ENCODE data around the gene SH3GL3. TPM values are rescaled to one million over a fixed set of nuclear protein-coding genes. Genes with fewer than 3 reads are reported as not detected.

Gene SH3GL3
- total RNA-seq, 1 experiment from 2014 or later: not detected

DNA sequence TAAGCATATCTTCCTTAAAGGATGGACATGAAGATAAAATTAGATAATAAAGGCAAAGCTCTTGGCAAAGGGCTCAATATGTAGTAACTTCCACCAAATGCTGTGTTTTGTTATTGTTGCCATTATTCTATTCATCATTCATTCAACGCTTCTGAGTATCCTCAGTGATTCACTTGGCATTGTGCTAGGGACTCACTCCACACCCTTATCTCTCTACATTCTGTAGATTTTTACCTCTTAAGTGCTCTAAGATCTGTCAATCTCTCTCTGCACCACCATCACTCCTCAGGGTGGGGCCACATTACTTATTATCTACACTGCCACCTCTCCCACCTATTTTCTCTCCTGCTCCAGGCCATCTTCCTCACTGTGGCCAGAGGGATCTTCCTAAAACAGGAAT, 51.2 kb downstream of the SH3GL3 start:
- no peaks in the 10 kb centered on the region for H3K79me2 ChIP-seq (ENCODE audit: low read length)
- H3K9me2 ChIP-seq (replicated peaks; ENCODE audit: insufficient read depth, low read length): no peaks in the 10 kb centered on the region
- H2AFZ ChIP-seq (ENCODE audit: low read length): no peak overlapping the region
- no peak overlapping the region for H3K4me3 ChIP-seq (ENCODE audit: low read length)
- H3K4me1 ChIP-seq (ENCODE audit: low read length): no peaks in the 10 kb centered on the region
- H4K20me1 ChIP-seq (ENCODE audit: insufficient read depth, low read depth, low read length): no peaks in the 10 kb centered on the region
- no peaks in the 10 kb centered on the region for H3K36me3 ChIP-seq (ENCODE audit: insufficient read depth, low read length)
- no peak overlapping the region for H3K9ac ChIP-seq (ENCODE audit: low read length)
- no peak for DNase-seq
- H3K27me3 ChIP-seq (ENCODE audit: low read length): no peaks in the 10 kb centered on the region
- H3K9me3 ChIP-seq (ENCODE audit: low read length): no peaks in the 10 kb centered on the region
- H3K27ac ChIP-seq (ENCODE audit: low read length): no peak overlapping the region
- no peak overlapping the region for H3K4me2 ChIP-seq (ENCODE audit: low read depth, low read length, poor library complexity, severe bottlenecking)

DNA sequence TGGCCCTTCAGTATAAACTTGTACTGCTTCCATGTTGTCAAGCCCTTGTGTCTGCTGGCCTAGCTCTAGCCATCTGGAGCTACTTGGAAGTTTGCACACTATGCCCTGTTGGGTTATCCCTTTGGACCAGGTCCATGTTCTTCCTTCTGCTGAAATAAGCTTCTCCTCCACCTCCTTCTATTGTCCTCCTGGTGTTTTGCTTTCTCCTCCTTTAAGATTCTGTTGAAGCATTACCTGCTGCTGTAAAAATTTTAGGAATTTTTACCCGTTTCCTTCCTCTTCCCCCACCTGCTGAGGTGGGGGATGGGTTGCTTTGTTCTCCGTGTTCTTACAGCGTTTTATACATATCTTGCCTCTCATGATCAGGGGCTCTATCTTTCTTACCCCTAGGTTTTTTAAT, 51.7 kb downstream of the SH3GL3 start:
- H3K4me2 ChIP-seq (ENCODE audit: low read depth, low read length, poor library complexity, severe bottlenecking): no peak overlapping the region
- H3K4me3 ChIP-seq (ENCODE audit: low read length): no peak overlapping the region

DNA sequence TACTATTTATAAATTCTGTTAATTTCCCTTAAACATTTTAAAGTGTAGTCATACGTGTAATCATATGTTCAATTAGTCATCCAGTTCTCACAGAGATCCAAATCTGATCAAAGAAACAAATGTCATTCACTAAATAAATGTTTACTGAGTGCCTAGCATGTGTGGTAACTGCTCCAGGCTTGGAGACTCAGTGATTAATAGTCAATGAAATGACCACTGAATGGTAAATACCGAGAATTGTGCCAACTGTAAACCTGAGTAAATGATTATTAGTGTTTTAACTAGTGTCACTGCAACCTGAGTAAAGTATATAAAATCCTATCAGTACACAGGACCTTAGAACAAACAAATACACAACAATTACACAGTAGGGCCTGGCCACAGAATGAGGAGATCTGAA, 52.3 kb downstream of the SH3GL3 start:
- Histone ChIP-seq H3K9me3 (ENCODE audit: low read length) (no peaks in the 10 kb centered on the region), H3K4me3 (ENCODE audit: low read length) (no peak overlapping the region), H3K27me3 (ENCODE audit: low read length) (no peaks in the 10 kb centered on the region), H3K27ac (ENCODE audit: low read length) (no peak overlapping the region), H3K9ac (ENCODE audit: low read length) (no peak overlapping the region), H3K4me1 (ENCODE audit: low read length) (no peaks in the 10 kb centered on the region), H4K20me1 (ENCODE audit: insufficient read depth, low read depth, low read length) (no peaks in the 10 kb centered on the region), H3K9me2 (replicated peaks; ENCODE audit: insufficient read depth, low read length) (no peaks in the 10 kb centered on the region), H2AFZ (ENCODE audit: low read length) (no peak overlapping the region), H3K79me2 (ENCODE audit: low read length) (no peaks in the 10 kb centered on the region), H3K36me3 (ENCODE audit: insufficient read depth, low read length) (no peaks in the 10 kb centered on the region), H3K4me2 (ENCODE audit: low read depth, low read length, poor library complexity, severe bottlenecking) (no peak overlapping the region)
- DNase-seq: no peak

More for the DNA sequence above, 51.7 kb downstream of the SH3GL3 start:
- Histone ChIP-seq H3K4me1 (ENCODE audit: low read length) (no peaks in the 10 kb centered on the region), H3K36me3 (ENCODE audit: insufficient read depth, low read length) (no peaks in the 10 kb centered on the region), H3K9ac (ENCODE audit: low read length) (no peak overlapping the region), H4K20me1 (ENCODE audit: insufficient read depth, low read depth, low read length) (no peaks in the 10 kb centered on the region), H3K79me2 (ENCODE audit: low read length) (no peaks in the 10 kb centered on the region), H3K27me3 (ENCODE audit: low read length) (no peaks in the 10 kb centered on the region), H2AFZ (ENCODE audit: low read length) (no peak overlapping the region), H3K9me2 (replicated peaks; ENCODE audit: insufficient read depth, low read length) (no peaks in the 10 kb centered on the region), H3K9me3 (ENCODE audit: low read length) (no peaks in the 10 kb centered on the region), H3K27ac (ENCODE audit: low read length) (no peak overlapping the region)
- no peak for DNase-seq

DNA sequence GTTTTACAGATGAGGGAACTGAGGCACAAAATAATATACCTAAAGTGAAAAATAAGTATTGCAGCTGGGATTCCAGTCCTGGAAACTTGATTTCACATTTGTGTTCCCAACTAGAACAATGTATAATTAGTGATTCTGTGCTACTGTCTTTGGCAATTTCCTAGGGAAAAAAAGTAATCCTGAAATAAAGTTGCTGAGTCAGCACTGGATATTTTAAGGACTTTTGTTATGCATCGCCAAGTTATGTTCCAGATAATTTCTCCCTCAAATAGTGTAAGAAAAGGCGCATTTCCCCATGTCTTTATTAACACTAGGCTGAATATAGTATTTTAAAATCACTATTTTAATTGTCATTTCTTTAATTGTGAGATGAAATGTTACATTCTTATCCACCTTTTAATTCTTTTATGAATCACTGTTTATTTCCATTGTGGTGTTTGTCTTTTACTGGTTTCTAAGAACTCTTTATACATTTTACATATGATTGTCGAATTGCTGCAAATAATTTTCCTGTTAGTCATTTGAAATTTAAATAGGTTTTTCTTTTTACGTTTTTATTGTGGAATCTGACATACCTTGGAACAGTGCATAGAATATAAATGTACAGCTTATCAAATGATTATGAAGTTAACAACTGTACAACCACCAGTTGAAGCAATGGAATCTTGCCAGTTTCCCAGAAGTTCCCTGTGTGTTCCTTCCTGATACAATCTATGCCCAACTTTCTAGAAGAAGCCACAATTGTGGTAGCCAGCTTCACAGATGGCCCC, 56.6 kb downstream of the SH3GL3 start:
- no peaks in the 10 kb centered on the region for H3K9me3 ChIP-seq (ENCODE audit: low read length)
- no peaks in the 10 kb centered on the region for H3K36me3 ChIP-seq (ENCODE audit: insufficient read depth, low read length)
- no peak for DNase-seq
- H4K20me1 ChIP-seq (ENCODE audit: insufficient read depth, low read depth, low read length): no peaks in the 10 kb centered on the region
- no peak overlapping the region for H3K9ac ChIP-seq (ENCODE audit: low read length)
- no peak overlapping the region for H3K4me3 ChIP-seq (ENCODE audit: low read length)
- H3K79me2 ChIP-seq (ENCODE audit: low read length): no peaks in the 10 kb centered on the region
- H3K27ac ChIP-seq (ENCODE audit: low read length): no peak overlapping the region
- H3K4me2 ChIP-seq (ENCODE audit: low read depth, low read length, poor library complexity, severe bottlenecking): no peak overlapping the region
- no peaks in the 10 kb centered on the region for H3K4me1 ChIP-seq (ENCODE audit: low read length)
- H3K27me3 ChIP-seq (ENCODE audit: low read length): no peaks in the 10 kb centered on the region
- no peak overlapping the region for H2AFZ ChIP-seq (ENCODE audit: low read length)
- H3K9me2 ChIP-seq (replicated peaks; ENCODE audit: insufficient read depth, low read length): no peaks in the 10 kb centered on the region

DNA sequence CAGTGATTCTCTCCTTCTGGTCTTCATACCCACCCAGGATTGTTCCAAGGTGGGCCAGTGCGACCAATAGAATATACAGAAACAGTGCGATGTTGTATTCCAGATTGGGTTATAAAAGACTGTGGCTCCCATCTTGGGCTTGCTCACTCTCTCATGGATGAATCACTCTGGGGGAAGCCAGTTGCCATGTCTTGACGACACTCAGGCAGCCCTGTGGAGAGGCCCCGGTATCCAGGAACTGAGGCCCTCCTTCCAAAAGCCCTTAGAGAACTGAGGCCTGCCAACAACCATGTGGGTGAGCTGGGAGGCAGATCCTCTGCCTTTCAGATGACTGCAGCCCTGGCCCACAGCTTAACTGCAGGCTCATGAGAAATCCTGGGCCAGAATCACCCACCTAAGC, 57.2 kb downstream of the SH3GL3 start:
- Histone ChIP-seq H2AFZ (ENCODE audit: low read length) (no peak overlapping the region), H4K20me1 (ENCODE audit: insufficient read depth, low read depth, low read length) (no peaks in the 10 kb centered on the region)

DNA sequence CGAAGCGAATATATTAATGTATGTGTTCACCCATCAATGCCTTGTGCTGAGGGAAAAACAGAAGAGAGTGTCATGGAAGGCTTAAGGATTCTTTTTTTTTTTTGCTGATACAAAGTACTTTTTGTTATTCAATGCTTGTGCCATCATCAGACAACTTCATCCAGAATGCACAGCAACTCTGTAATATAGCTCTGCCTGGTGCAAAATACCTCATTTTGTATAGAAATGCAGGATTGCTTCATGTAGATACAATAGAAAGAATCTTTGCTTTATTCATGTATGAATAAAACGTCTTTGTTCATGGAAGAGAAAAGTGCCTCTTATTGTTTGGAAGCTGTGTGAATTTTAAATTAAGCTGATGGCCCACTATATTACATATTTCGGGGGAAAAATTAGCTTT, 62.9 kb downstream of the SH3GL3 start:
- no peaks in the 10 kb centered on the region for H3K9me2 ChIP-seq (replicated peaks; ENCODE audit: insufficient read depth, low read length)
- no peaks in the 10 kb centered on the region for H3K79me2 ChIP-seq (ENCODE audit: low read length)
- no peak overlapping the region for H3K27ac ChIP-seq (ENCODE audit: low read length)
- H3K4me2 ChIP-seq (ENCODE audit: low read depth, low read length, poor library complexity, severe bottlenecking): no peak overlapping the region
- no peaks in the 10 kb centered on the region for H3K9me3 ChIP-seq (ENCODE audit: low read length)
- H2AFZ ChIP-seq (ENCODE audit: low read length): no peak overlapping the region
- no peak overlapping the region for H3K4me3 ChIP-seq (ENCODE audit: low read length)
- H3K9ac ChIP-seq (ENCODE audit: low read length): no peak overlapping the region
- no peaks in the 10 kb centered on the region for H3K36me3 ChIP-seq (ENCODE audit: insufficient read depth, low read length)
- DNase-seq: no peak
- H4K20me1 ChIP-seq (ENCODE audit: insufficient read depth, low read depth, low read length): no peaks in the 10 kb centered on the region
- no peaks in the 10 kb centered on the region; the same call in 1 of the 2 replicates for H3K27me3 ChIP-seq (ENCODE audit: low read length)
- no peaks in the 10 kb centered on the region for H3K4me1 ChIP-seq (ENCODE audit: low read length)

More for the DNA sequence above, 57.2 kb downstream of the SH3GL3 start:
- H3K9me3 ChIP-seq (ENCODE audit: low read length): no peaks in the 10 kb centered on the region
- no peaks in the 10 kb centered on the region for H3K27me3 ChIP-seq (ENCODE audit: low read length)
- no peak overlapping the region for H3K4me3 ChIP-seq (ENCODE audit: low read length)
- no peaks in the 10 kb centered on the region for H3K9me2 ChIP-seq (replicated peaks; ENCODE audit: insufficient read depth, low read length)
- no peaks in the 10 kb centered on the region for H3K4me1 ChIP-seq (ENCODE audit: low read length)
- H3K9ac ChIP-seq (ENCODE audit: low read length): no peak overlapping the region
- no peak overlapping the region for H3K4me2 ChIP-seq (ENCODE audit: low read depth, low read length, poor library complexity, severe bottlenecking)
- no peak overlapping the region for H3K27ac ChIP-seq (ENCODE audit: low read length)
- no peak for DNase-seq
- no peaks in the 10 kb centered on the region for H3K79me2 ChIP-seq (ENCODE audit: low read length)
- no peaks in the 10 kb centered on the region for H3K36me3 ChIP-seq (ENCODE audit: insufficient read depth, low read length)

DNA sequence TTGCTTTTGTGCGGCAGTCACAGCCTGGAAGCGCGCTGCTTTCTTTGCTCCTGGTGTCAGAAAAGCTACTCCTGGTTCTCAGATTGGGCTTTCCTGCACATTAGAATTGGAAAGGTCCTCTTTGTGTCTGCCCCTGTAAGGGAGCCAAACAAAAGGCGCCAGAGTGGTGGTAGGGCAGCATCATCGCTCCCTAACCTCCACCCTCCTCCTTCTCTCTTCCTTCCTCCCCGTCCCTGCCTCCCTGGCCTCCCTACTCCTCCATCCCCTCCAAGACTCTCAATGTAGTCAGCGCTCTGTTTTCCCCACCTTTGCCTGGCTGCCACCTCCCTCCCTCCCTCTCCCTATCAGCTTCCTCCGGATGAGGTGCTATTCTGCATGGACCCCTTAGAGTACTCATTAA, 65.3 kb downstream of the SH3GL3 start:
- Histone ChIP-seq H3K79me2 (ENCODE audit: low read length) (no peaks in the 10 kb centered on the region), H3K4me1 (ENCODE audit: low read length) (no peaks in the 10 kb centered on the region), H3K27ac (ENCODE audit: low read length) (no peak overlapping the region), H3K4me3 (ENCODE audit: low read length) (no peak overlapping the region), H2AFZ (ENCODE audit: low read length) (no peak overlapping the region), H3K36me3 (ENCODE audit: insufficient read depth, low read length) (no peaks in the 10 kb centered on the region), H3K9ac (ENCODE audit: low read length) (no peak overlapping the region), H3K9me2 (replicated peaks; ENCODE audit: insufficient read depth, low read length) (no peaks in the 10 kb centered on the region), H3K4me2 (ENCODE audit: low read depth, low read length, poor library complexity, severe bottlenecking) (no peak overlapping the region), H3K9me3 (ENCODE audit: low read length) (no peaks in the 10 kb centered on the region), H4K20me1 (ENCODE audit: insufficient read depth, low read depth, low read length) (no peaks in the 10 kb centered on the region), H3K27me3 (ENCODE audit: low read length) (no peaks in the 10 kb centered on the region; the same call in 1 of the 2 replicates)
- DNase-seq: no peak

DNA sequence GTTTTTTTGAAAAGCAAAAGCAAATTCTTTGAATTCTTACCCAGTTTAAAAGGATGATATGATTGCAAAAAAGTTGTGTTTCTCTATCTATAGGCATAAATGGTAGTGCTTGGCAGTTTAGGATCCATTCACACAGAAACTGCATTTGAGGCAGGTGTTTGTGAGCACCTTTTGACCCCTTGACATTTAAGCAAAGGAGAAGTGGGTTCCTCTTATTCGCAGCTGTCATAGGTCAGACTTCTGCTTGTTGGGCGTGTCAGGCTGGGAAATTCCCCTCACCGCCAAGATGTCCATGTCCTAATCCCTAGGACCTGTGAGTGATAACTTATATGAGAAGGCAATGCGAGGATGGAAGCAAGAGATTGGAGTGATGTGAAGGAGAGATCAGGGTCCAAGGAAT, 67.4 kb downstream of the SH3GL3 start:
- Histone ChIP-seq H3K4me1 (ENCODE audit: low read length) (no peaks in the 10 kb centered on the region), H3K4me2 (ENCODE audit: low read depth, low read length, poor library complexity, severe bottlenecking) (no peak overlapping the region)

More for the DNA sequence above, 67.4 kb downstream of the SH3GL3 start:
- no peaks in the 10 kb centered on the region; the same call in 1 of the 2 replicates for H3K27me3 ChIP-seq (ENCODE audit: low read length)
- no peak overlapping the region for H3K27ac ChIP-seq (ENCODE audit: low read length)
- H3K4me3 ChIP-seq (ENCODE audit: low read length): no peak overlapping the region
- no peaks in the 10 kb centered on the region for H3K9me2 ChIP-seq (replicated peaks; ENCODE audit: insufficient read depth, low read length)
- H2AFZ ChIP-seq (ENCODE audit: low read length): no peak overlapping the region
- no peak overlapping the region for H3K9ac ChIP-seq (ENCODE audit: low read length)
- H3K9me3 ChIP-seq (ENCODE audit: low read length): no peaks in the 10 kb centered on the region
- DNase-seq: no peak
- H4K20me1 ChIP-seq (ENCODE audit: insufficient read depth, low read depth, low read length): no peaks in the 10 kb centered on the region
- no peaks in the 10 kb centered on the region for H3K36me3 ChIP-seq (ENCODE audit: insufficient read depth, low read length)
- H3K79me2 ChIP-seq (ENCODE audit: low read length): no peaks in the 10 kb centered on the region

All from Karpas-422 (cell line).